K562 (cell line): ENCODE data around the gene CFAP54. TPM values are rescaled to one million over a fixed set of nuclear protein-coding genes. Genes with fewer than 3 reads are reported as not detected.

Source experiments
- ARID2 ChIP-seq: fragments of 450-650 bp; IDR thresholded peaks from 2 replicates; pipeline ENCODE4 v1.6.1; 2017; ENCODE audit warnings: antibody characterized with exemption, mild to moderate bottlenecking
- ARNT ChIP-seq, 2 experiments: fragments of 450-650 bp; IDR thresholded peaks; 2 replicates each; pipeline ENCODE4 v1.6.1; 2016; ENCODE audit warnings: mild to moderate bottlenecking in 1 of 2
- CBX3 ChIP-seq, 2 experiments: IDR thresholded peaks; 1 replicate in 1 of 2; 2 replicates in 1 of 2; pipeline ENCODE4 v1.6.1; 2012; ENCODE audit warnings: inconsistent platforms in 2 of 2, low read length in 2 of 2, borderline replicate concordance in 1 of 2, control low read depth in 1 of 2
- CHAMP1 ChIP-seq: fragments of 450-650 bp; IDR thresholded peaks from 2 replicates; pipeline ENCODE4 v1.6.1; 2016; ENCODE audit warnings: mild to moderate bottlenecking
- ESRRA ChIP-seq: fragments of 450-650 bp; IDR thresholded peaks from 2 replicates; pipeline ENCODE4 v1.6.1; 2014; ENCODE audit warnings: low read depth, mild to moderate bottlenecking, moderate library complexity, borderline replicate concordance
- FOXK2 ChIP-seq, 2 experiments: fragments of 450-650 bp; IDR thresholded peaks in 1 of 2; conservative IDR thresholded peaks in 1 of 2; 2 replicates each; pipeline ENCODE4 v1.6.1; 2016; ENCODE audit warnings: low read depth in 2 of 2, mild to moderate bottlenecking in 1 of 2
- FOXM1 ChIP-seq, 2 experiments: fragments of 450-650 bp in 1 of 2; sonication (generic) in 1 of 2; formaldehyde crosslinking in 1 of 2; IDR thresholded peaks; 2 replicates each; pipeline versions ENCODE4 v1.6.1 to v1.9.0; 2017 to 2022; ENCODE audit warnings: low read depth in 2 of 2, mild to moderate bottlenecking in 2 of 2, missing genetic modification reagents in 1 of 2, moderate library complexity in 1 of 2
- HCFC1 ChIP-seq: IDR thresholded peaks from 2 replicates; pipeline ENCODE4 v1.6.1; 2012; ENCODE audit warnings: low read depth, low read length, improper control_type of control experiment
- HDAC1 ChIP-seq, 2 experiments: fragments of 450-650 bp; IDR thresholded peaks; 2 replicates each; pipeline ENCODE4 v1.6.1; 2016 to 2017; ENCODE audit warnings: inconsistent platforms in 1 of 2, mild to moderate bottlenecking in 1 of 2, moderate library complexity in 1 of 2
- MAZ ChIP-seq, 2 experiments: fragments of 450-650 bp in 1 of 2; sonication (generic) in 1 of 2; formaldehyde crosslinking; IDR thresholded peaks in 1 of 2; conservative IDR thresholded peaks in 1 of 2; 2 replicates each; pipeline versions ENCODE4 v1.4.0 to v1.5.0; 2020; ENCODE audit warnings: mild to moderate bottlenecking in 1 of 2, missing genetic modification reagents in 1 of 2
- NCOA4 ChIP-seq: fragments of 450-650 bp; IDR thresholded peaks from 2 replicates; pipeline ENCODE4 v1.6.1; 2018; ENCODE audit warnings: mild to moderate bottlenecking; ENCODE audit not compliant: partially characterized antibody
- NR4A1 ChIP-seq, 2 experiments: fragments of 250-450 bp in 1 of 2; fragments of 450-650 bp in 1 of 2; sonication (Bioruptor Pico) in 1 of 2; IDR thresholded peaks; 2 replicates each; pipeline versions ENCODE4 v1.4.0 to v1.6.1; 2016 to 2020; ENCODE audit warnings: mild to moderate bottlenecking in 2 of 2, missing compliant biosample characterization in 1 of 2, missing genetic modification characterization in 1 of 2, moderate library complexity in 1 of 2
- PCBP1 ChIP-seq: fragments of 200-400 bp; formaldehyde crosslinking; IDR thresholded peaks from 2 replicates; pipeline ENCODE4 v1.6.1; 2018; ENCODE audit warnings: mild to moderate bottlenecking, low read depth, low read length; ENCODE audit not compliant: poor library complexity, severe bottlenecking
- PHF8 ChIP-seq: fragments of 200-600 bp; sonication (generic); IDR thresholded peaks from 2 replicates; pipeline ENCODE4 v1.6.1; 2012; ENCODE audit warnings: mixed run types, mild to moderate bottlenecking, inconsistent platforms, low read length, moderate library complexity, borderline replicate concordance
- POLR2G ChIP-seq: fragments of 200-400 bp; formaldehyde crosslinking; IDR thresholded peaks from 2 replicates; pipeline ENCODE4 v1.6.1; 2017; ENCODE audit warnings: low read depth, mild to moderate bottlenecking, antibody characterized with exemption, low read length, moderate library complexity
- SP2 ChIP-seq: IDR thresholded peaks from 2 replicates; pipeline ENCODE4 v1.6.1; 2011; ENCODE audit warnings: mild to moderate bottlenecking, low read depth, low read length, moderate library complexity; ENCODE audit not compliant: poor library complexity, severe bottlenecking; ENCODE audit errors: extremely low read depth
- TAF7 ChIP-seq: fragments of 450-650 bp; IDR thresholded peaks from 2 replicates; pipeline ENCODE4 v1.6.1; 2016; ENCODE audit warnings: missing genetic modification characterization, missing compliant biosample characterization
- TFAM ChIP-seq: fragments of 250-450 bp; sonication (Bioruptor Pico); conservative IDR thresholded peaks from 2 replicates; pipeline ENCODE4 v1.5.0; 2021; ENCODE audit warnings: mild to moderate bottlenecking, moderate library complexity
- ZFX ChIP-seq: sonication (generic); formaldehyde crosslinking; IDR thresholded peaks from 2 replicates; pipeline ENCODE4 v1.8.0; 2022; ENCODE audit warnings: mild to moderate bottlenecking, missing genetic modification reagents, moderate library complexity
- ZNF263 ChIP-seq: sonication (generic); formaldehyde crosslinking; IDR thresholded peaks from 2 replicates; pipeline ENCODE4 v1.8.0; 2022; ENCODE audit warnings: mild to moderate bottlenecking, missing genetic modification reagents, borderline replicate concordance
- ZNF395 ChIP-seq: fragments of 200-800 bp; sonication (Bioruptor generic); IDR thresholded peaks from 2 replicates; pipeline ENCODE4 v1.6.1; 2017; ENCODE audit warnings: missing genetic modification characterization, missing compliant biosample characterization
- ZNF41 ChIP-seq: fragments of 250-450 bp; sonication (Bioruptor Pico); conservative IDR thresholded peaks from 2 replicates; pipeline ENCODE4 v1.4.0; 2020; ENCODE audit warnings: mild to moderate bottlenecking
- polyA plus RNA-seq, 8 experiments: library from polyadenylated mRNA; depleted of rRNA in 4 of 8; stranded (reverse) in 5 of 8; unstranded in 3 of 8; fragments of >200 nt; fragmentation: Nextera tagmentation in 2 of 8; fragmentation: Illumina TruSeq in 1 of 8; extraction: Ambion mirVana in 2 of 8; extraction: Trizol in 1 of 8; gene quantifications; 2 replicates each; pipeline versions ENCODE4 v1.2.1 to v1.2.3, GENCODE V29; 2011 to 2014; ENCODE audit warnings: inconsistent platforms in 1 of 8, missing spikeins in 1 of 8
- total RNA-seq, 7 experiments: library from RNA; depleted of rRNA in 6 of 7; stranded (reverse); fragments of >200 nt in 6 of 7; fragmentation: Illumina TruSeq in 2 of 7; extraction: Trizol in 2 of 7; gene quantifications; 2 replicates each; pipeline versions ENCODE4 v1.2.1 to v1.2.3, GENCODE V29; 2011 to 2021; ENCODE audit warnings: low replicate concordance in 1 of 7

Gene CFAP54
- total and polyA plus RNA-seq, 9 of the 15 experiments (the other 6 are each of a cell fraction or from before 2014, with no cell fraction given) = 0.03 to 0.23 (median 0.10) TPM; not detected in 3

- 0 out of 2 replicates have a peak, but pooled peaks have one; percentile 55 for TF ChIP-seq ZNF395 (CRISPR knock-in tag)
- no peak for TF ChIP-seq ZNF263 (CRISPR knock-in tag)
- TF ChIP-seq POLR2G = peak; percentile 90
- TF ChIP-seq ZFX (CRISPR knock-in tag) = peak; percentile 75; the same call in 1 of the 2 replicates
- TF ChIP-seq NR4A1 (CRISPR knock-in tag; IDR thresholded peaks at IDR 0.05) = no peak
- no peak for TF ChIP-seq NR4A1 (tag; IDR thresholded peaks at IDR 0.05)
- 0 out of 4 replicates have a peak, but pooled peaks of 1 of the 2 experiments have one; percentile 18 for TF ChIP-seq FOXK2 (conservative IDR thresholded peaks at IDR 0.05 in 1 of 2, IDR thresholded peaks at IDR 0.05 in 1 of 2; ENCODE audit: low read depth in 2 of 2)
- peak; percentile 51; the same call in 1 of the 2 replicates for TF ChIP-seq ESRRA
- TF ChIP-seq ARID2 = no peak
- 0 out of 4 replicates have a peak, but pooled peaks of 1 of the 2 experiments have one; percentile 37 for TF ChIP-seq ARNT (IDR thresholded peaks at IDR 0.05)
- TF ChIP-seq HCFC1 = peak; percentile 58
- peak; percentile 48 for TF ChIP-seq PCBP1
- peak; percentile 73; the same call in 1 of the 2 replicates for TF ChIP-seq CHAMP1
- no peak for TF ChIP-seq TFAM
- TF ChIP-seq FOXM1 (IDR thresholded peaks at IDR 0.05; ENCODE audit: low read depth) = peak; percentile 37
- TF ChIP-seq FOXM1 (CRISPR knock-in tag; IDR thresholded peaks at IDR 0.05; ENCODE audit: low read depth) = no peak
- TF ChIP-seq ZNF41 (CRISPR knock-in tag) = no peak
- no peak for TF ChIP-seq NCOA4
- TF ChIP-seq HDAC1 (IDR thresholded peaks at IDR 0.05) = peak in 1 of 2 experiments; percentile 34; a peak in 1 of 4 replicates
- peak in 1 of 2 experiments; percentile 42; a peak in 2 of 3 replicates for TF ChIP-seq CBX3 (IDR thresholded peaks at IDR 0.05; ENCODE audit: borderline replicate concordance in 1 of 2, low read length in 2 of 2)
- TF ChIP-seq PHF8 = peak; percentile 78
- 0 out of 2 replicates have a peak, but pooled peaks have one; percentile 19 for TF ChIP-seq TAF7 (tag)
- peak; percentile 40 for TF ChIP-seq SP2
- TF ChIP-seq MAZ (CRISPR knock-in tag; conservative IDR thresholded peaks at IDR 0.05 in 1 of 2, IDR thresholded peaks at IDR 0.05 in 1 of 2) = peak; percentile 85 to 93
Measured at GRCh38 chr12:96906849-96907670, 417.7 kb downstream of the CFAP54 start, which contains the start of gene NEDD1 (continued).
